HepG2 (cell line): Measurements from ENCODE around the gene NT5C3B. TPM values are rescaled to one million over a fixed set of nuclear protein-coding genes. Genes with fewer than 3 reads are reported as not detected.

Experiments used
- ATF7-NPFF ChIP-seq: sonication (generic); formaldehyde crosslinking; IDR thresholded peaks from 2 replicates; pipeline ENCODE4 v1.8.1; 2023; ENCODE audit warnings: mild to moderate bottlenecking, low read depth, missing genetic modification reagents, moderate library complexity
- CREBL2 ChIP-seq: sonication (generic); formaldehyde crosslinking; IDR thresholded peaks from 2 replicates; pipeline ENCODE4 v1.8.1; 2023; ENCODE audit warnings: missing genetic modification reagents, mild to moderate bottlenecking, borderline replicate concordance
- EED ChIP-seq: sonication (generic); formaldehyde crosslinking; IDR thresholded peaks from 2 replicates; pipeline ENCODE4 v1.5.0; 2020; ENCODE audit warnings: mild to moderate bottlenecking, missing genetic modification reagents
- FOXO1 ChIP-seq: sonication (generic); formaldehyde crosslinking; IDR thresholded peaks from 2 replicates; pipeline ENCODE4 v1.4.0; 2020; ENCODE audit warnings: missing genetic modification reagents
- HNF4A ChIP-seq: sonication (generic); formaldehyde crosslinking; IDR thresholded peaks from 2 replicates; pipeline ENCODE4 v1.4.0; 2020; ENCODE audit warnings: missing genetic modification reagents
- IKZF1 ChIP-seq: fragments of 450-650 bp; IDR thresholded peaks from 2 replicates; pipeline ENCODE4 v1.7.1; 2016
- KAT8 ChIP-seq: IDR thresholded peaks from 2 replicates; pipeline ENCODE4 v1.6.1; 2016; ENCODE audit warnings: missing genetic modification reagents, missing compliant biosample characterization
- KDM3A ChIP-seq: IDR thresholded peaks from 2 replicates; pipeline ENCODE4 v1.6.1; 2018; ENCODE audit warnings: low read depth, missing compliant biosample characterization
- MTF2 ChIP-seq: sonication (generic); formaldehyde crosslinking; IDR thresholded peaks from 2 replicates; pipeline ENCODE4 v1.5.0; 2020; ENCODE audit warnings: missing genetic modification reagents, borderline replicate concordance
- MXD4 ChIP-seq: IDR thresholded peaks from 2 replicates; pipeline ENCODE4 v1.6.1; 2016; ENCODE audit warnings: mild to moderate bottlenecking, missing biosample characterization, missing genetic modification reagents
- PAWR ChIP-seq: sonication (generic); formaldehyde crosslinking; IDR thresholded peaks from 2 replicates; pipeline ENCODE4 v1.4.0; 2020; ENCODE audit warnings: missing genetic modification reagents, mild to moderate bottlenecking, borderline replicate concordance
- POGK ChIP-seq: sonication (generic); formaldehyde crosslinking; conservative IDR thresholded peaks from 2 replicates; pipeline ENCODE4 v1.8.0; 2022; ENCODE audit warnings: mild to moderate bottlenecking, moderate library complexity, missing genetic modification reagents
- RAD51 ChIP-seq: fragments of 450-650 bp; IDR thresholded peaks from 2 replicates; pipeline ENCODE4 v1.6.1; 2016; ENCODE audit warnings: borderline replicate concordance
- SP5 ChIP-seq: IDR thresholded peaks from 2 replicates; pipeline ENCODE4 v1.6.1; 2016; ENCODE audit warnings: low read depth, borderline replicate concordance
- SRSF1 ChIP-seq: fragments of 200-400 bp; formaldehyde crosslinking; optimal IDR thresholded peaks from 2 replicates; pipeline ENCODE3; 2017; ENCODE audit warnings: mild to moderate bottlenecking, low read depth, low read length, moderate library complexity
- TIGD3 ChIP-seq: sonication (generic); formaldehyde crosslinking; IDR thresholded peaks from 2 replicates; pipeline ENCODE4 v1.5.1; 2020; ENCODE audit warnings: mild to moderate bottlenecking, missing genetic modification reagents, borderline replicate concordance
- ZBTB7A ChIP-seq: sonication (generic); formaldehyde crosslinking; IDR thresholded peaks from 2 replicates; pipeline ENCODE4 v1.8.0; 2022; ENCODE audit warnings: mild to moderate bottlenecking, missing genetic modification reagents
- ZEB1 ChIP-seq: IDR thresholded peaks from 2 replicates; pipeline ENCODE4 v1.6.1; 2012; ENCODE audit warnings: mild to moderate bottlenecking, low read depth, inconsistent platforms; ENCODE audit not compliant: insufficient replicate concordance
- ZFP41 ChIP-seq: sonication (generic); formaldehyde crosslinking; IDR thresholded peaks from 2 replicates; pipeline ENCODE4 v1.4.0; 2020; ENCODE audit warnings: mild to moderate bottlenecking, missing genetic modification reagents, borderline replicate concordance
- ZNF230 ChIP-seq: sonication (generic); formaldehyde crosslinking; IDR thresholded peaks from 2 replicates; pipeline ENCODE4 v1.4.0; 2020; ENCODE audit warnings: mild to moderate bottlenecking, missing genetic modification reagents
- ZNF292 ChIP-seq: sonication (generic); formaldehyde crosslinking; IDR thresholded peaks from 2 replicates; pipeline ENCODE4 v1.8.1; 2022; ENCODE audit warnings: mild to moderate bottlenecking, low read depth, missing genetic modification reagents, borderline replicate concordance
- ZNF30 ChIP-seq: sonication (generic); formaldehyde crosslinking; IDR thresholded peaks from 2 replicates; pipeline ENCODE4 v1.5.0; 2020; ENCODE audit warnings: mild to moderate bottlenecking, missing genetic modification reagents
- ZNF331 ChIP-seq: sonication (generic); formaldehyde crosslinking; IDR thresholded peaks from 2 replicates; pipeline ENCODE4 v1.4.0; 2020; ENCODE audit warnings: missing genetic modification reagents
- ZNF34 ChIP-seq: sonication (generic); formaldehyde crosslinking; IDR thresholded peaks from 2 replicates; pipeline ENCODE4 v1.4.0; 2020; ENCODE audit warnings: mild to moderate bottlenecking, missing genetic modification reagents, borderline replicate concordance
- ZNF343 ChIP-seq: sonication (generic); formaldehyde crosslinking; IDR thresholded peaks from 2 replicates; pipeline ENCODE4 v1.4.0; 2020; ENCODE audit warnings: mild to moderate bottlenecking, missing genetic modification reagents
- ZNF550 ChIP-seq: sonication (generic); formaldehyde crosslinking; IDR thresholded peaks from 2 replicates; pipeline ENCODE4 v1.4.0; 2020; ENCODE audit warnings: mild to moderate bottlenecking, missing genetic modification reagents, borderline replicate concordance
- ZNF557 ChIP-seq: sonication (generic); formaldehyde crosslinking; IDR thresholded peaks from 2 replicates; pipeline ENCODE4 v1.4.0; 2020; ENCODE audit warnings: missing genetic modification reagents
- ZNF878 ChIP-seq: sonication (generic); formaldehyde crosslinking; IDR thresholded peaks from 2 replicates; pipeline ENCODE4 v1.8.1; 2023; ENCODE audit warnings: mild to moderate bottlenecking, missing genetic modification reagents, moderate library complexity
- polyA plus RNA-seq, 8 experiments: library from polyadenylated mRNA; depleted of rRNA in 3 of 8; stranded (reverse) in 7 of 8; unstranded in 1 of 8; fragments of >200 nt; fragmentation: Illumina TruSeq in 4 of 8; extraction: Trizol in 4 of 8; gene quantifications; 2 replicates each; pipeline versions ENCODE4 v1.2.1 to v1.2.3, GENCODE V29; 2011 to 2016; ENCODE audit warnings: low read depth in 4 of 8, missing spikeins in 1 of 8, mixed read lengths in 1 of 8; ENCODE audit not compliant: insufficient read depth in 1 of 8
- total RNA-seq, 5 experiments: library from RNA; depleted of rRNA; stranded (reverse); fragments of >200 nt; fragmentation: Illumina TruSeq; extraction: Trizol; gene quantifications; 2 replicates each; pipeline ENCODE4 v1.2.3, GENCODE V29; 2016; ENCODE audit warnings: low read depth in 1 of 5

Gene NT5C3B
- total and polyA plus RNA-seq, 2 of the 13 experiments (the other 11 are each of a cell fraction or from before 2014, with no cell fraction given), result 104 to 126 TPM

GRCh38 chr17:41801374-41802271 is 34.4 kb downstream of the NT5C3B start (continued):
- TF ChIP-seq MTF2, result 0 out of 2 replicates have a peak, but pooled peaks have one; percentile 56
- no peak for TF ChIP-seq IKZF1
- TF ChIP-seq ZNF550, result no peak
- peak; percentile 33; the same call in 1 of the 2 replicates for TF ChIP-seq FOXO1 (CRISPR knock-in tag)
- peak; percentile 24 for TF ChIP-seq ZEB1
- TF ChIP-seq ZNF34 (CRISPR knock-in tag), result peak; percentile 83; the same call in 1 of the 2 replicates
- TF ChIP-seq ZNF878, result peak; percentile 49; the same call in 1 of the 2 replicates
- TF ChIP-seq HNF4A, result 0 out of 2 replicates have a peak, but pooled peaks have one; percentile 5
- TF ChIP-seq ZNF230 (CRISPR knock-in tag), result peak; percentile 30; the same call in 1 of the 2 replicates
- TF ChIP-seq TIGD3 (CRISPR knock-in tag), result no peak; the same call in 1 of the 2 replicates
- 0 out of 2 replicates have a peak, but pooled peaks have one; percentile 46 for TF ChIP-seq POGK
- no peak for TF ChIP-seq ZBTB7A (CRISPR knock-in tag)
- TF ChIP-seq ZNF343 (CRISPR knock-in tag), result peak; percentile 73; the same call in 1 of the 2 replicates
- no peak; the same call in 1 of the 2 replicates for TF ChIP-seq KDM3A (CRISPR knock-in tag)
- TF ChIP-seq EED, result peak; percentile 28; the same call in 1 of the 2 replicates
- TF ChIP-seq ATF7-NPFF (CRISPR knock-in tag), result 0 out of 2 replicates have a peak, but pooled peaks have one; percentile 49
- 0 out of 2 replicates have a peak, but pooled peaks have one; percentile 40 for TF ChIP-seq ZNF331 (CRISPR knock-in tag)
- TF ChIP-seq SRSF1, result no peak
- TF ChIP-seq MXD4 (CRISPR knock-in tag), result 0 out of 2 replicates have a peak, but pooled peaks have one; percentile 27
- no peak for TF ChIP-seq ZNF557 (CRISPR knock-in tag)
- no peak; the same call in 1 of the 2 replicates for TF ChIP-seq SP5
- 0 out of 2 replicates have a peak, but pooled peaks have one; percentile 71 for TF ChIP-seq PAWR (CRISPR knock-in tag)
- TF ChIP-seq ZNF292, result no peak
- no peak for TF ChIP-seq RAD51
- no peak; the same call in 1 of the 2 replicates for TF ChIP-seq ZNF30 (CRISPR knock-in tag)
- TF ChIP-seq KAT8, result no peak; the same call in 1 of the 2 replicates
- TF ChIP-seq CREBL2, result no peak
- TF ChIP-seq ZFP41 (CRISPR knock-in tag), result 0 out of 2 replicates have a peak, but pooled peaks have one; percentile 38
